HepG2 (cell line): ENCODE data around the gene ASTN2. TPM values are rescaled to one million over a fixed set of nuclear protein-coding genes. Genes with fewer than 3 reads are reported as not detected.

ENCODE experiments used
- HHEX ChIP-seq: IDR thresholded peaks from 2 replicates; pipeline ENCODE4 v1.6.1; 2016; ENCODE audit warnings: control low read depth
- KLF15 ChIP-seq: sonication (generic); formaldehyde crosslinking; IDR thresholded peaks from 2 replicates; pipeline ENCODE4 v1.8.1; 2023; ENCODE audit warnings: borderline replicate concordance, mild to moderate bottlenecking, inconsistent platforms, missing genetic modification reagents, mixed read lengths
- NR1H2 ChIP-seq: sonication (generic); formaldehyde crosslinking; IDR thresholded peaks from 2 replicates; pipeline ENCODE4 v1.8.1; 2022; ENCODE audit warnings: low read depth, missing genetic modification reagents, borderline replicate concordance
- TFDP2 ChIP-seq: sonication (generic); formaldehyde crosslinking; IDR thresholded peaks from 2 replicates; pipeline ENCODE4 v1.4.0; 2020; ENCODE audit warnings: missing genetic modification reagents
- ZC3H4 ChIP-seq: sonication (generic); formaldehyde crosslinking; IDR thresholded peaks from 2 replicates; pipeline ENCODE4 v1.4.0; 2020; ENCODE audit warnings: missing genetic modification reagents, borderline replicate concordance
- ZNF10 ChIP-seq: sonication (generic); formaldehyde crosslinking; IDR thresholded peaks from 2 replicates; pipeline ENCODE4 v1.4.0; 2020; ENCODE audit warnings: mild to moderate bottlenecking, low read depth, missing genetic modification reagents, borderline replicate concordance
- ZNF124 ChIP-seq: sonication (generic); formaldehyde crosslinking; IDR thresholded peaks from 2 replicates; pipeline ENCODE4 v1.4.0; 2020; ENCODE audit warnings: missing genetic modification reagents
- ZNF263 ChIP-seq: sonication (generic); formaldehyde crosslinking; IDR thresholded peaks from 2 replicates; pipeline ENCODE4 v1.4.0; 2020; ENCODE audit warnings: missing genetic modification reagents
- ZNF484 ChIP-seq: sonication (generic); formaldehyde crosslinking; IDR thresholded peaks from 2 replicates; pipeline ENCODE4 v1.5.1; 2020; ENCODE audit warnings: mild to moderate bottlenecking, low read depth, missing genetic modification reagents, borderline replicate concordance
- ZNF547 ChIP-seq: sonication (generic); formaldehyde crosslinking; IDR thresholded peaks from 2 replicates; pipeline ENCODE4 v1.5.1; 2020; ENCODE audit warnings: mild to moderate bottlenecking, missing genetic modification reagents
- ZNF776 ChIP-seq: sonication (generic); formaldehyde crosslinking; IDR thresholded peaks from 2 replicates; pipeline ENCODE4 v1.4.0; 2020; ENCODE audit warnings: mild to moderate bottlenecking, missing genetic modification reagents
- polyA plus RNA-seq, 8 experiments: library from polyadenylated mRNA; depleted of rRNA in 3 of 8; stranded (reverse) in 7 of 8; unstranded in 1 of 8; fragments of >200 nt; fragmentation: Illumina TruSeq in 4 of 8; extraction: Trizol in 4 of 8; gene quantifications; 2 replicates each; pipeline versions ENCODE4 v1.2.1 to v1.2.3, GENCODE V29; 2011 to 2016; ENCODE audit warnings: low read depth in 4 of 8, missing spikeins in 1 of 8, mixed read lengths in 1 of 8; ENCODE audit not compliant: insufficient read depth in 1 of 8
- total RNA-seq, 5 experiments: library from RNA; depleted of rRNA; stranded (reverse); fragments of >200 nt; fragmentation: Illumina TruSeq; extraction: Trizol; gene quantifications; 2 replicates each; pipeline ENCODE4 v1.2.3, GENCODE V29; 2016; ENCODE audit warnings: low read depth in 1 of 5
- TF ChIP-seq, protein P1 (sequence below): sonication (generic); formaldehyde crosslinking; IDR thresholded peaks from 2 replicates; pipeline ENCODE4 v1.4.0; 2020; ENCODE audit warnings: mild to moderate bottlenecking, missing genetic modification reagents

The ASTN2 gene
- total and polyA plus RNA-seq, 2 of the 13 experiments (the other 11 are each of a cell fraction or from before 2014, with no cell fraction given): 5.2 to 13.5 TPM

GRCh38 chr9:117344892-117345660, 69.8 kb downstream of the ASTN2 start (continued):
- TF ChIP-seq, protein P1, sequence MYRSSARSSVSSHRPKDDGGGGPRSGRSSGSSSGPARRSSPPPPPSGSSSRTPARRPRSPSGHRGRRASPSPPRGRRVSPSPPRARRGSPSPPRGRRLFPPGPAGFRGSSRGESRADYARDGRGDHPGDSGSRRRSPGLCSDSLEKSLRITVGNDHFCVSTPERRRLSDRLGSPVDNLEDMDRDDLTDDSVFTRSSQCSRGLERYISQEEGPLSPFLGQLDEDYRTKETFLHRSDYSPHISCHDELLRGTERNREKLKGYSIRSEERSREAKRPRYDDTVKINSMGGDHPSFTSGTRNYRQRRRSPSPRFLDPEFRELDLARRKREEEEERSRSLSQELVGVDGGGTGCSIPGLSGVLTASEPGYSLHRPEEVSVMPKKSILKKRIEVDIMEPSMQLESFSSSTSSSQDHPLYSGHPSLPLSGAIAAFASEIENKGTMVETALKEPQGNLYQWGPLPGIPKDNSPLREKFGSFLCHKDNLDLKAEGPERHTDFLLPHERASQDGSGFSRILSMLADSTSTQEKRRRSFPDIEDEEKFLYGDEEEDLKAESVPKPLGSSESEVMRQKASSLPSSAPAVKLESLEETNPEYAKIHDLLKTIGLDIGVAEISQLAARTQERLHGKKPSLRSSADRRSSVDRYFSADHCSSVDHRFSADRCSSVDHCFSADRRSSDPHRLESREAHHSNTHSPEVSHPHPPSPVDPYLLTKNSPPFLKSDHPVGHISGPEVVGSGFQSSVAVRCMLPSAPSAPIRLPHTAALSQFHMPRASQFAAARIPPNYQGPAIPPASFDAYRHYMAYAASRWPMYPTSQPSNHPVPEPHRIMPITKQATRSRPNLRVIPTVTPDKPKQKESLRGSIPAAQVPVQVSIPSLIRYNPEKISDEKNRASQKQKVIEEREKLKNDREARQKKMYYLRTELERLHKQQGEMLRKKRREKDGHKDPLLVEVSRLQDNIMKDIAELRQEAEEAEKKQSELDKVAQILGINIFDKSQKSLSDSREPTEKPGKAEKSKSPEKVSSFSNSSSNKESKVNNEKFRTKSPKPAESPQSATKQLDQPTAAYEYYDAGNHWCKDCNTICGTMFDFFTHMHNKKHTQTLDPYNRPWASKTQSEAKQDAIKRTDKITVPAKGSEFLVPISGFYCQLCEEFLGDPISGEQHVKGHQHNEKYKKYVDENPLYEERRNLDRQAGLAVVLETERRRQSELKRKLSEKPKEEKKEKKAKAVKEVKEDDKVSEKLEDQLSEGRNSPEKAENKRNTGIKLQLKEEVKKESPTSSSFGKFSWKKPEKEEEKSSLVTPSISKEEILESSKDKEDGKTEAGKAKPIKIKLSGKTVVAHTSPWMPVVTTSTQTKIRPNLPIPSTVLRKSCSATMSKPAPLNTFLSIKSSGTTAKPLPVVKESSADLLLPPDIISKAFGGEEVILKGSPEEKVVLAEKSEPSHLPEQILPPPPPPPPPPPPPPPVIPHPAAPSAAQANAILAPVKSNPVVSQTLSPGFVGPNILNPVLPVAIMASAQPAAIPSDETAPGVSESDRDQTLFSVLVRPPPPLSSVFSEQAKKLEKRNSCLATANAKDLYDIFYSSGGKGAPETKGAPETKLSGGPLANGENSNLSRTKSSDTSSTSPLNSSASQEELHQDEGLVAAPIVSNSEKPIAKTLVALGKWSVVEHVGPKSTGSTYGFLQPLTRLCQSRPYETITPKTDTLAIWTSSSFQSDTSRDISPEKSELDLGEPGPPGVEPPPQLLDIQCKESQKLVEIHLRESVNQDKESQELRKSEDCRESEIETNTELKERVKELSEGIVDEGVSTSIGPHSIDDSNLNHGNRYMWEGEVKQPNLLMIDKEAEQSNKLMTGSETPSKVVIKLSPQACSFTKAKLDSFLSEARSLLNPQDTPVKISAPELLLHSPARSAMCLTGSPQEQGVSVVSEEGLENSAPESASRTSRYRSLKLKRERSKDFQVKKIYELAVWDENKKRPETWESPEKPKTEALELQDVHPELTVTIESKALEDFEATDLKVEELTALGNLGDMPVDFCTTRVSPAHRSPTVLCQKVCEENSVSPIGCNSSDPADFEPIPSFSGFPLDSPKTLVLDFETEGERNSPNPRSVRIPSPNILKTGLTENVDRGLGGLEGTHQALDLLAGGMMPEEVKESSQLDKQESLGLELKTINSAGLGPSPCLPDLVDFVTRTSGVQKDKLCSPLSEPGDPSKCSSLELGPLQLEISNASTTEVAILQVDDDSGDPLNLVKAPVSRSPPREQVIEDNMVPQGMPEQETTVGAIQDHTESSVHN (CRISPR knock-in tag): no peak
- TF ChIP-seq ZC3H4 (CRISPR knock-in tag): no peak
- TF ChIP-seq ZNF10 (CRISPR knock-in tag): no peak
- TF ChIP-seq KLF15: no peak
- no peak for TF ChIP-seq ZNF547
- no peak for TF ChIP-seq ZNF776
- no peak for TF ChIP-seq ZNF124 (CRISPR knock-in tag)
- no peak for TF ChIP-seq ZNF263
- no peak for TF ChIP-seq NR1H2 (CRISPR knock-in tag)
- TF ChIP-seq TFDP2 (CRISPR knock-in tag): no peak
- TF ChIP-seq HHEX: no peak
- no peak for TF ChIP-seq ZNF484 (CRISPR knock-in tag)
